ENCODE measurements around the gene MAP2K5.
"Not testable (repeated sequence)": the region's sequence is repeated elsewhere in the genome, so short reads cannot be mapped to it uniquely, and the experiment has no call there.

The MAP2K5 gene

GRCh38 chr15:67660874-67661606 lies 118.5 kb downstream of the MAP2K5 start:
- ATAC-seq (ENCODE audit: low read depth): no peak
- Mint-ChIP-seq H3K27me3 (no peaks in the 10 kb centered on the region), H3K4me3 (no peak overlapping the region), H3K9me3 (no peaks in the 10 kb centered on the region), H3K4me1 (peaks cover 6% of the 10 kb centered on the region), H3K27ac (no peak overlapping the region), H3K36me3 (peaks cover 31% of the 10 kb centered on the region)
- no peak for DNase-seq (ENCODE audit: low spot score in 2 of 2)

GRCh38 chr15:67670647-67671305 lies 128.3 kb downstream of the MAP2K5 start:
- DNase-seq (ENCODE audit: low spot score in 2 of 2): no peak
- Mint-ChIP-seq H3K36me3 (peaks cover 29% of the 10 kb centered on the region), H3K9me3 (peaks cover 3% of the 10 kb centered on the region), H3K27ac (no peak overlapping the region), H3K27me3 (no peaks in the 10 kb centered on the region), H3K4me3 (no peak overlapping the region), H3K4me1 (no peaks in the 10 kb centered on the region)
- ATAC-seq (ENCODE audit: low read depth): no peak

GRCh38 chr15:67672834-67673233 lies 130.3 kb downstream of the MAP2K5 start:
- not testable (repeated sequence) for H3K4me1 Mint-ChIP-seq; H3K27me3 Mint-ChIP-seq; H3K4me3 Mint-ChIP-seq; H3K9me3 Mint-ChIP-seq; H3K27ac Mint-ChIP-seq; DNase-seq (ENCODE audit: low spot score in 2 of 2); ATAC-seq (ENCODE audit: low read depth)
- peaks cover 34% of the 10 kb centered on the region for H3K36me3 Mint-ChIP-seq

GRCh38 chr15:67674983-67675382 lies 132.5 kb downstream of the MAP2K5 start:
- Mint-ChIP-seq H3K27ac (no peak overlapping the region), H3K4me3 (no peak overlapping the region), H3K27me3 (no peaks in the 10 kb centered on the region), H3K9me3 (peaks cover 3% of the 10 kb centered on the region), H3K4me1 (no peaks in the 10 kb centered on the region), H3K36me3 (peaks cover 33% of the 10 kb centered on the region)
- ATAC-seq (ENCODE audit: low read depth): no peak
- DNase-seq (ENCODE audit: low spot score in 2 of 2): no peak

GRCh38 chr15:67678089-67678488 lies 135.6 kb downstream of the MAP2K5 start:
- H3K36me3 Mint-ChIP-seq: peaks cover 35% of the 10 kb centered on the region
- DNase-seq (ENCODE audit: low spot score in 2 of 2) (no peak), ATAC-seq (ENCODE audit: low read depth) (no peak)
- H3K4me1 Mint-ChIP-seq: no peaks in the 10 kb centered on the region
- H3K4me3 Mint-ChIP-seq: no peak overlapping the region
- H3K27ac Mint-ChIP-seq: no peak overlapping the region
- H3K9me3 Mint-ChIP-seq: peaks cover 1% of the 10 kb centered on the region
- no peaks in the 10 kb centered on the region for H3K27me3 Mint-ChIP-seq

GRCh38 chr15:67678993-67679392 lies 136.5 kb downstream of the MAP2K5 start:
- Mint-ChIP-seq H3K27ac (no peak overlapping the region), H3K9me3 (no peaks in the 10 kb centered on the region), H3K36me3 (peaks cover 38% of the 10 kb centered on the region), H3K4me3 (no peak overlapping the region), H3K27me3 (no peaks in the 10 kb centered on the region), H3K4me1 (no peaks in the 10 kb centered on the region)
- no peak for ATAC-seq (ENCODE audit: low read depth)
- DNase-seq (ENCODE audit: low spot score in 2 of 2): no peak

- no peak for ATAC-seq (ENCODE audit: low read depth)
- H3K27ac Mint-ChIP-seq: no peak overlapping the region
- no peak for DNase-seq (ENCODE audit: low spot score in 2 of 2)
Observed at GRCh38 chr15:67680641-67681040, 138.1 kb downstream of the MAP2K5 start.

GRCh38 chr15:67685008-67685599 lies 142.6 kb downstream of the MAP2K5 start:
- H3K4me3 Mint-ChIP-seq: no peak overlapping the region
- DNase-seq (ENCODE audit: low spot score in 2 of 2): no peak

More at GRCh38 chr15:67680641-67681040, 138.1 kb downstream of the MAP2K5 start:
- Mint-ChIP-seq H3K27me3 (no peaks in the 10 kb centered on the region), H3K4me1 (no peaks in the 10 kb centered on the region), H3K9me3 (peaks cover 2% of the 10 kb centered on the region), H3K36me3 (peaks cover 40% of the 10 kb centered on the region), H3K4me3 (no peak overlapping the region)

GRCh38 chr15:67685716-67686115 lies 143.2 kb downstream of the MAP2K5 start:
- H3K4me1 Mint-ChIP-seq: no peaks in the 10 kb centered on the region
- no peaks in the 10 kb centered on the region for H3K27me3 Mint-ChIP-seq
- ATAC-seq (ENCODE audit: low read depth): no peak
- peaks cover 6% of the 10 kb centered on the region for H3K9me3 Mint-ChIP-seq
- no peak overlapping the region for H3K4me3 Mint-ChIP-seq
- peaks cover 32% of the 10 kb centered on the region for H3K36me3 Mint-ChIP-seq
- no peak overlapping the region for H3K27ac Mint-ChIP-seq
- DNase-seq (ENCODE audit: low spot score in 2 of 2): no peak

More at GRCh38 chr15:67685008-67685599, 142.6 kb downstream of the MAP2K5 start:
- Mint-ChIP-seq H3K27me3 (no peaks in the 10 kb centered on the region), H3K27ac (no peak overlapping the region), H3K4me1 (no peaks in the 10 kb centered on the region), H3K36me3 (peaks cover 34% of the 10 kb centered on the region), H3K9me3 (peaks cover 6% of the 10 kb centered on the region)
- no peak for ATAC-seq (ENCODE audit: low read depth)

GRCh38 chr15:67690936-67691335 lies 148.4 kb downstream of the MAP2K5 start:
- Mint-ChIP-seq H3K4me1 (no peaks in the 10 kb centered on the region), H3K27me3 (no peaks in the 10 kb centered on the region), H3K36me3 (peaks cover 22% of the 10 kb centered on the region), H3K27ac (no peak overlapping the region), H3K9me3 (peaks cover 2% of the 10 kb centered on the region), H3K4me3 (no peak overlapping the region)
- ATAC-seq (ENCODE audit: low read depth) (no peak), DNase-seq (ENCODE audit: low spot score in 2 of 2) (no peak)

- peaks cover 2% of the 10 kb centered on the region for H3K9me3 Mint-ChIP-seq
- DNase-seq (ENCODE audit: low spot score in 2 of 2): no peak
- no peaks in the 10 kb centered on the region for H3K27me3 Mint-ChIP-seq
- no peaks in the 10 kb centered on the region for H3K4me1 Mint-ChIP-seq
- H3K4me3 Mint-ChIP-seq: no peak overlapping the region
- H3K27ac Mint-ChIP-seq: no peak overlapping the region
- H3K36me3 Mint-ChIP-seq: peaks cover 23% of the 10 kb centered on the region
- ATAC-seq (ENCODE audit: low read depth): no peak
Observed at GRCh38 chr15:67691450-67691849, 148.9 kb downstream of the MAP2K5 start.

GRCh38 chr15:67692573-67692972 lies 150.1 kb downstream of the MAP2K5 start:
- Mint-ChIP-seq H3K9me3 (peaks cover 2% of the 10 kb centered on the region), H3K4me3 (no peak overlapping the region), H3K4me1 (no peaks in the 10 kb centered on the region), H3K27me3 (no peaks in the 10 kb centered on the region), H3K36me3 (peaks cover 28% of the 10 kb centered on the region), H3K27ac (no peak overlapping the region)
- ATAC-seq (ENCODE audit: low read depth) (no peak), DNase-seq (ENCODE audit: low spot score in 2 of 2) (no peak)

- DNase-seq (ENCODE audit: low spot score in 2 of 2): no peak
- Mint-ChIP-seq H3K9me3 (peaks cover 2% of the 10 kb centered on the region), H3K27me3 (no peaks in the 10 kb centered on the region), H3K4me3 (no peak overlapping the region), H3K4me1 (no peaks in the 10 kb centered on the region), H3K36me3 (peaks cover 38% of the 10 kb centered on the region), H3K27ac (no peak overlapping the region)
- no peak for ATAC-seq (ENCODE audit: low read depth)
Observed at GRCh38 chr15:67696087-67696486, 153.6 kb downstream of the MAP2K5 start.

- peaks cover 2% of the 10 kb centered on the region for H3K9me3 Mint-ChIP-seq
- no peaks in the 10 kb centered on the region for H3K4me1 Mint-ChIP-seq
Observed at GRCh38 chr15:67700023-67700422, 157.5 kb downstream of the MAP2K5 start.

More at GRCh38 chr15:67700023-67700422, 157.5 kb downstream of the MAP2K5 start:
- no peak overlapping the region for H3K4me3 Mint-ChIP-seq
- ATAC-seq (ENCODE audit: low read depth) (no peak), DNase-seq (ENCODE audit: low spot score in 2 of 2) (no peak)
- no peak overlapping the region for H3K27ac Mint-ChIP-seq
- H3K27me3 Mint-ChIP-seq: no peaks in the 10 kb centered on the region
- H3K36me3 Mint-ChIP-seq: peaks cover 39% of the 10 kb centered on the region

Measured in memory B cell (primary cell).